K562 (cell line): Measurements from ENCODE around the gene GIMAP6. TPM values are rescaled to one million over a fixed set of nuclear protein-coding genes. Genes with fewer than 3 reads are reported as not detected.
A peak's percentile ranks its signal among the peaks of the same experiment; 100 is the strongest.
"Not testable (repeated sequence)": the region's sequence is repeated elsewhere in the genome, so short reads cannot be mapped to it uniquely, and the experiment has no call there.

Experiments
- ATAC-seq: fragments of 200-7000 bp; cut with Tn5 transposase; 3 replicates; pipeline ENCODE4 v1.9.1; 2020; ENCODE audit warnings: moderate library complexity
- BruUV-seq: library from RNA; stranded (reverse); fragments of 400-500 nt; replicated peaks from 2 replicates; lab custom pipeline; 2021; lab: Mats Ljungman, UMichigan
- CTCF ChIA-PET: fragments of 300-600 bp; formaldehyde crosslinking; extraction: SDS; loops from one replicate; lab custom pipeline; 2021; ENCODE audit warnings: low intra/inter-chr PET ratio; lab: Yijun Ruan, JAX
- POLR2A ChIA-PET: fragments of 300-600, 350-650 bp; sonication (Branson Sonifier 250); formaldehyde crosslinking; extraction: SDS; loops from one replicate; lab custom pipeline; 2021; ENCODE audit warnings: antibody characterized with exemption, inconsistent platforms; lab: Yijun Ruan, JAX
- DNase-seq, 4 experiments: peaks; one replicate each; pipeline versions ENCODE4 v3.0.0 to v3.0.0-alpha.2; 2011 to 2018; ENCODE audit warnings: low spot score in 3 of 4, mixed read lengths in 3 of 4; ENCODE audit errors: extremely low read depth in 1 of 4
- FAIRE-seq: peaks from 2 replicates; lab custom pipeline; 2011; peaks lifted over from hg19 to GRCh38; lab: Jason Lieb, UNC
- H2AFZ ChIP-seq: 2 replicates; pipeline ENCODE4 v1.6.0; 2011; ENCODE audit warnings: low read depth, low read length, control low read depth, inconsistent platforms
- H3K27ac ChIP-seq: fragments of 200-600 bp; 3 replicates; pipeline ENCODE4 v1.8.0; 2011; ENCODE audit warnings: low read depth, mild to moderate bottlenecking, control low read depth, inconsistent platforms, low read length, moderate library complexity, mixed read lengths; ENCODE audit errors: extremely low read depth
- H3K27me3 ChIP-seq, 2 experiments: fragments of 300-600 bp in 1 of 2; 2 replicates in 1 of 2; 3 replicates in 1 of 2; pipeline versions ENCODE4 v1.6.0 to v1.8.0; 2011; ENCODE audit warnings: inconsistent platforms in 2 of 2, low read length in 2 of 2, mild to moderate bottlenecking in 1 of 2, mixed read lengths in 1 of 2, moderate library complexity in 1 of 2; ENCODE audit not compliant: control insufficient read depth in 2 of 2, insufficient read depth in 2 of 2
- H3K36me3 ChIP-seq: fragments of 300-600 bp; 3 replicates; pipeline ENCODE4 v1.8.0; 2011; ENCODE audit warnings: mild to moderate bottlenecking, low read length, inconsistent platforms; ENCODE audit not compliant: control insufficient read depth, insufficient read depth
- H3K4me1 ChIP-seq, 2 experiments: fragments of 200-600 bp in 1 of 2; replicated peaks in 1 of 2; 2 replicates in 1 of 2; 3 replicates in 1 of 2; pipeline versions ENCODE4 v1.5.1 to v1.8.0; 2011; ENCODE audit warnings: inconsistent platforms in 2 of 2, low read length in 2 of 2, mild to moderate bottlenecking in 1 of 2, mixed read lengths in 1 of 2, moderate library complexity in 1 of 2; ENCODE audit not compliant: control insufficient read depth in 2 of 2, insufficient read depth in 2 of 2
- H3K4me2 ChIP-seq: 2 replicates; pipeline ENCODE4 v1.6.1; 2011; ENCODE audit warnings: low read length, control low read depth, inconsistent platforms, mixed read lengths; ENCODE audit not compliant: insufficient read depth
- H3K4me3 ChIP-seq: fragments of 200-600 bp; sonication (generic), shearing (Covaris generic); 2 replicates; pipeline ENCODE4 v1.5.1; 2016; ENCODE audit warnings: control low read depth, inconsistent platforms
- H3K79me2 ChIP-seq: fragments of 200-600 bp; 3 replicates; pipeline ENCODE4 v1.8.0; 2011; ENCODE audit warnings: low read length, inconsistent platforms; ENCODE audit not compliant: control insufficient read depth, insufficient read depth
- H3K9ac ChIP-seq, 2 experiments: 2 replicates each; pipeline versions ENCODE4 v1.6.0 to v1.6.1; 2011; ENCODE audit warnings: low read depth in 2 of 2, low read length in 2 of 2, control low read depth in 1 of 2, inconsistent platforms in 1 of 2, mild to moderate bottlenecking in 1 of 2, mixed read lengths in 1 of 2; ENCODE audit not compliant: insufficient read depth in 1 of 2
- H3K9me1 ChIP-seq: one replicate; pipeline ENCODE4 v1.6.0; 2011; ENCODE audit warnings: inconsistent platforms, mild to moderate bottlenecking, low read length, moderate library complexity; ENCODE audit not compliant: control insufficient read depth, insufficient read depth
- H3K9me3 ChIP-seq: replicated peaks from 2 replicates; pipeline ENCODE4 v1.5.1; 2011; ENCODE audit warnings: low read depth, low read length, inconsistent platforms; ENCODE audit not compliant: control insufficient read depth, insufficient read depth
- H4K20me1 ChIP-seq: replicated peaks from 2 replicates; pipeline ENCODE4 v1.6.1; 2011; ENCODE audit warnings: low read length, inconsistent platforms, mixed read lengths; ENCODE audit not compliant: control insufficient read depth, insufficient read depth
- ZNF507 ChIP-seq: conservative IDR thresholded peaks from 2 replicates; pipeline ENCODE4 v1.6.1; 2017; ENCODE audit warnings: missing genetic modification characterization, missing compliant biosample characterization
- WGBS: fragments of 100-300 bp; shearing (Covaris generic); methylation state at CpG from one replicate; pipeline ENCODE4 v1.1.6; 2016; ENCODE audit warnings: low coverage, mixed read lengths; ENCODE audit not compliant: insufficient coverage; ENCODE audit errors: missing lambda C conversion rate; 5-methylcytosine and 5-hydroxymethylcytosine counted together
- in situ Hi-C: fragments of 300-500 bp; cut with MboI; formaldehyde crosslinking; loops from 4 replicates; pipeline ENCODE4 v1.15.0; 2018; ENCODE audit warnings: inconsistent platforms, mixed read lengths
- intact Hi-C: fragments of 100-400 bp; cut with micrococcal nuclease; formaldehyde crosslinking; loops from 2 replicates; pipeline ENCODE4 v1.14.2; 2022
- polyA plus RNA-seq, 8 experiments: library from polyadenylated mRNA; depleted of rRNA in 4 of 8; stranded (reverse) in 5 of 8; unstranded in 3 of 8; fragments of >200 nt; fragmentation: Nextera tagmentation in 2 of 8; fragmentation: Illumina TruSeq in 1 of 8; extraction: Ambion mirVana in 2 of 8; extraction: Trizol in 1 of 8; gene quantifications; 2 replicates each; pipeline versions ENCODE4 v1.2.1 to v1.2.3, GENCODE V29; 2011 to 2014; ENCODE audit warnings: inconsistent platforms in 1 of 8, missing spikeins in 1 of 8
- total RNA-seq, 7 experiments: library from RNA; depleted of rRNA in 6 of 7; stranded (reverse); fragments of >200 nt in 6 of 7; fragmentation: Illumina TruSeq in 2 of 7; extraction: Trizol in 2 of 7; gene quantifications; 2 replicates each; pipeline versions ENCODE4 v1.2.1 to v1.2.3, GENCODE V29; 2011 to 2021; ENCODE audit warnings: low replicate concordance in 1 of 7

Gene GIMAP6
- total and polyA plus RNA-seq, 9 of the 15 experiments (the other 6 are each of a cell fraction or from before 2014, with no cell fraction given) = 0.04 to 0.45 (median 0.18) TPM

GRCh38 chr7:150680364-150680763 is 48.2 kb upstream of the GIMAP6 start:
- H3K4me1 ChIP-seq, in situ Hi-C loops, H3K9ac ChIP-seq, H3K36me3 ChIP-seq, H3K4me3 ChIP-seq, FAIRE-seq, DNase-seq: not testable (repeated sequence)
- TF ChIP-seq ZNF507 (tag) = peak; percentile 90
- TF ChIP-seq, all 486 proteins: peak for 1; not testable (repeated sequence) for 485
- H3K4me2 ChIP-seq, H3K9me3 ChIP-seq, H3K27ac ChIP-seq, POLR2A ChIA-PET, H3K27me3 ChIP-seq, H3K79me2 ChIP-seq, H2AFZ ChIP-seq, ATAC-seq, CTCF ChIA-PET, H3K9me1 ChIP-seq, BruUV-seq, intact Hi-C loops, H4K20me1 ChIP-seq: not testable (repeated sequence)
- 0% methylated on average over 1 of the region's 2 CpGs for WGBS

DNA sequence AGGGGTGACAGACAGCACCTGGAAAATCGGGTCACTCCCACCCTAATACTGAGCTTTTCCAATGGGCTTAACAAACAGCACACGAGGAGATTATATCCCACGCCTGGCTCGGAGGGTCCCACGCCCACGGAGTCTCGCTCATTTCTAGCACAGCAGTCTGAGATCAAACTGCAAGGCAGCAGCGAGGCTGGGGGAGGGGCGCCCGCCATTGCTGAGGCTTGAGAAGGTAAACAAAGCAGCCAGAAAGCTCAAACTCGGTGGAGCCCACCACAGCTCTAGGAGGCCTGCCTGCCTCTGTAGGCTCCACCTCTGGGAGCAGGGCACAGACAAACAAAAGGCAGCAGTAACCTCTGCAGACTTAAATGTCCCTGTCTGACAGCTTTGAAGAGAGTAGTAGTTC is 46.4 kb upstream of the GIMAP6 start:
- FAIRE-seq, H3K9me3 ChIP-seq, H3K27ac ChIP-seq, H2AFZ ChIP-seq, DNase-seq, H3K36me3 ChIP-seq, H3K4me3 ChIP-seq, H3K27me3 ChIP-seq, H3K9me1 ChIP-seq, CTCF ChIA-PET, BruUV-seq, H4K20me1 ChIP-seq, ATAC-seq, H3K4me1 ChIP-seq, H3K79me2 ChIP-seq, in situ Hi-C loops, H3K9ac ChIP-seq, intact Hi-C loops, H3K4me2 ChIP-seq: not testable (repeated sequence)
- 0% methylated on average over 11 of the region's 11 CpGs for WGBS
- POLR2A ChIA-PET = interaction anchor here (0.6 kb wide), 1 partner anchor 69 kb away, joined by 4 read pairs; no protein-coding TSS in a partner anchor

DNA sequence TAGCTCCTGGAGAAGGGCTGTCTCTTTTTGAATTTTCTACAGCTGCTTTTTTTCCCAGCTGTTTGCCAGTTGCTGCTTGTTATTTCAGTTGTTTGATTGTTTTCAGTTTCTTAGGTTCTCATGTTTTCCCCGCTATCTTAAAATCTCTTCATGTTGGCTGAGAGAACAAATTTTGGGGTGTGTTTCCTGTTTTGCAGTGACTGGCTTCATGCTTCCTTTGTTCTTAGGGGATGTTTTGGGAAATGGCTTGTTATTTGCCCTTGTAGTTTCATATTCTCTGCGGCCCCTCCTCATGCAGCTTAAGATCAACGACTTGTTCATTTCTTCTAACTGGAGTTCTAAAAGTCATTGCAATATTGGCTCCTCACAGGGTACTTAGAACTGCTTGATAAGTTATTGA is 44.7 kb upstream of the GIMAP6 start:
- intact Hi-C loops, H3K27ac ChIP-seq, H3K4me2 ChIP-seq, H4K20me1 ChIP-seq, POLR2A ChIA-PET, H3K27me3 ChIP-seq, H3K9ac ChIP-seq, H3K36me3 ChIP-seq, H3K4me3 ChIP-seq, H3K9me3 ChIP-seq, in situ Hi-C loops, H3K79me2 ChIP-seq, DNase-seq, CTCF ChIA-PET, ATAC-seq, FAIRE-seq, H3K9me1 ChIP-seq, H3K4me1 ChIP-seq, BruUV-seq, H2AFZ ChIP-seq: not testable (repeated sequence)
- WGBS = 2% methylated on average over 3 of the region's 3 CpGs
